ENCODE measurements around the gene DOK1. TPM values are rescaled to one million over a fixed set of nuclear protein-coding genes. Genes with fewer than 3 reads are reported as not detected.

The DOK1 gene
- total RNA-seq, 1 experiment from 2014 or later: 15.0 TPM

DNA sequence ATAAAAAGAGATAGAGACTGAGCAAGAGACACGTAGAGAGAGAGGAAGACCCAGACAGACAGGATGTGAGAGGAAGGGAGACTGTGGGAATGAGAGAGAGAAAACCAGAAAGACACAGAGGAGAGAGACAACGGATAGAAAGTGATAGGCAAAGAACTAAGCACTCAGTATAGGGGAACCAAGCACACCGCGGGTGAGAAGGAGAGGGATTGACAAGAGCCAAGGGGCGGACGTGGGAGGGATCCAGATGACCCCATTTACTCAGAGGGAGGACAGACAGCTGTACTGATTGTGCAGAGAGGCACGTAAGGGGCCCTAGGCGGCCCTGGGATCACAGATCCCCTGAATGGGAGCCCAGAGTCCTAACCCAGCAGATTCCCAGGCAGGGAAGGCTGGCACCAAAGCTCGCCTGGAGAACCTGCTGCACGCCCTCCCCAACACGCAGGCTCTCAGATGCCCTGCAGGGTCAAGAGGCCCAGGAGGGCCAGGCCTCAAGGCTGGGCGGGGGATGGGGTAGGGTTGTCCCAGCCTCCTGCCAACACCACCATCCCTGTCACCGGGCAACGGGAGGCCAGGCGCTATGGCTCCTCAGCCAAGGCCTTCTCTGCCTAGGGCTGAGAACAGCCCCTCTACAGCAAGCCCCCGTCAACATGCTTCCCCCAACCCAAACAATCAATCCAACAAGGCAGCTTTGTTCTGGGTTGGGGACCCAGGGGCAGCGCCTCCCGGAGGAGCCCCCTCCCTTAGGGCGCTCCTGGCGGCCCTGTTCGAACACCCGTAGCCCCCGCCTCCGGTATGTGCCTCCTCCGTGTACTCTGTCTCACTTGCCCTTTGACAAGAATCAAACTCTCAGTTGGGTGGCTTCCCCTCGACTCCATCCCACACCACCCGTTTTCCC is 1.4 kb upstream of the DOK1 start:
- ChIA-PET CTCF (no interaction called here), POLR2A (ENCODE audit: unreplicated experiment) (no interaction called here)
- TF ChIP-seq, protein P1, sequence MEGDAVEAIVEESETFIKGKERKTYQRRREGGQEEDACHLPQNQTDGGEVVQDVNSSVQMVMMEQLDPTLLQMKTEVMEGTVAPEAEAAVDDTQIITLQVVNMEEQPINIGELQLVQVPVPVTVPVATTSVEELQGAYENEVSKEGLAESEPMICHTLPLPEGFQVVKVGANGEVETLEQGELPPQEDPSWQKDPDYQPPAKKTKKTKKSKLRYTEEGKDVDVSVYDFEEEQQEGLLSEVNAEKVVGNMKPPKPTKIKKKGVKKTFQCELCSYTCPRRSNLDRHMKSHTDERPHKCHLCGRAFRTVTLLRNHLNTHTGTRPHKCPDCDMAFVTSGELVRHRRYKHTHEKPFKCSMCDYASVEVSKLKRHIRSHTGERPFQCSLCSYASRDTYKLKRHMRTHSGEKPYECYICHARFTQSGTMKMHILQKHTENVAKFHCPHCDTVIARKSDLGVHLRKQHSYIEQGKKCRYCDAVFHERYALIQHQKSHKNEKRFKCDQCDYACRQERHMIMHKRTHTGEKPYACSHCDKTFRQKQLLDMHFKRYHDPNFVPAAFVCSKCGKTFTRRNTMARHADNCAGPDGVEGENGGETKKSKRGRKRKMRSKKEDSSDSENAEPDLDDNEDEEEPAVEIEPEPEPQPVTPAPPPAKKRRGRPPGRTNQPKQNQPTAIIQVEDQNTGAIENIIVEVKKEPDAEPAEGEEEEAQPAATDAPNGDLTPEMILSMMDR (conservative IDR thresholded peaks at IDR 0.05): no peak
- no peak for TF ChIP-seq EZH2 (IDR thresholded peaks at IDR 0.05; ENCODE audit: low read depth)
- Histone ChIP-seq H4K20me1 (ENCODE audit: insufficient read depth) (no peaks in the 10 kb centered on the region), H3F3A (ENCODE audit: insufficient read depth, low read depth) (peaks cover 29% of the 10 kb centered on the region; the same call in 1 of the 2 replicates), H3K27me3 (ENCODE audit: insufficient read depth, low read depth) (no peaks in the 10 kb centered on the region), H3K9me3 (ENCODE audit: insufficient read depth, low read depth) (no peaks in the 10 kb centered on the region), H3K4me2 (peak overlapping the region; percentile 81), H3K4me1 (replicated peaks; ENCODE audit: insufficient read depth) (peaks cover 16% of the 10 kb centered on the region), H3K27ac (no peak overlapping the region), H3K4me3 (peak overlapping the region; percentile 78; the same call in 1 of the 2 replicates), H3K9me2 (ENCODE audit: insufficient read depth) (no peaks in the 10 kb centered on the region), H3K79me2 (ENCODE audit: low read depth) (peaks cover 16% of the 10 kb centered on the region), H2AFZ (no peak overlapping the region), H3K36me3 (ENCODE audit: low read depth) (no peaks in the 10 kb centered on the region)
- intact Hi-C loops (cut with micrococcal nuclease; ENCODE audit: unreplicated experiment): no loop called here
- BruUV-seq (replicated peaks): no TSS peak
- DNase-seq: no peak

DNA sequence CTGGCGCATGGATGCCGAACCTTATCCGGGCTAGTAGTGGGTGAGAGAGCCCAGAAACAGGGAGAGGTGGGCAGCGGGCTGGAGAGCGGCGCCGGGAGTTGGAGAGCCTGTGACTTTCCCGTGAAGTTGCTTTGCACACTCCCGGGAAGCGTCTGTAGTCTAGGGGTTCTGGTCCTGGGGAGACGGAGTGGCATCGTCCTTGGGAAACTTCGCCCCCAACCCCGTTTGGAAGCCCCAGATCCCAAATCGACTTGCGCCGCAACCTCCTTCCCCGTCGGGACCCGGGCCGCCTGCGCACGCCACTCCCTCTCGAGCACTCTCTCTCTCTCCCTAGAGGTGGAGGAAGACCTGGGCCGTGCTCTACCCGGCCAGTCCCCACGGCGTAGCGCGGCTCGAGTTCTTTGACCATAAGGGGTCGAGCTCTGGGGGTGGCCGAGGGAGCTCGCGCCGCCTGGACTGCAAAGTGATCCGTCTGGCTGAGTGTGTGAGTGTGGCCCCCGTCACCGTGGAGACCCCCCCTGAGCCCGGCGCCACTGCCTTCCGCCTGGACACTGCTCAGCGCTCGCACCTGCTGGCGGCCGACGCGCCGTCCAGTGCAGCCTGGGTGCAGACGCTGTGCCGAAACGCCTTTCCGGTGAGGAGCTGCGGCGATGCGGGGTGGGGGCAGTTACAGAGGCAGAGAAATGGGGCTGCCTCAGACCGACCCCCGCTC is 456 bp downstream of the DOK1 start:
- DNase-seq: peak in 1 of 2 experiments; percentile 62
- POLR2A ChIA-PET (ENCODE audit: unreplicated experiment): interaction anchor here (0.6 kb wide), 3 partner anchors 13 to 1169 kb away, joined by 5 to 14 read pairs (median 5); partner anchors contain the start of gene ALMS1
- Histone ChIP-seq H2AFZ (peak overlapping the region; percentile 81), H3K27me3 (ENCODE audit: insufficient read depth, low read depth) (no peaks in the 10 kb centered on the region), H3K4me1 (replicated peaks; ENCODE audit: insufficient read depth) (peaks cover 12% of the 10 kb centered on the region), H3K4me3 (peak overlapping the region; percentile 78), H3K79me2 (ENCODE audit: low read depth) (peaks cover 11% of the 10 kb centered on the region), H3K36me3 (ENCODE audit: low read depth) (no peaks in the 10 kb centered on the region), H3K9me3 (ENCODE audit: insufficient read depth, low read depth) (no peaks in the 10 kb centered on the region), H4K20me1 (ENCODE audit: insufficient read depth) (no peaks in the 10 kb centered on the region), H3K4me2 (peak overlapping the region; percentile 81), H3F3A (ENCODE audit: insufficient read depth, low read depth) (peaks cover 29% of the 10 kb centered on the region; the same call in 1 of the 2 replicates), H3K27ac (no peak overlapping the region), H3K9me2 (ENCODE audit: insufficient read depth) (no peaks in the 10 kb centered on the region)
- TF ChIP-seq, protein P1 (conservative IDR thresholded peaks at IDR 0.05): no peak
- no peak for TF ChIP-seq EZH2 (IDR thresholded peaks at IDR 0.05; ENCODE audit: low read depth)
- BruUV-seq (replicated peaks): TSS peak; percentile 12
- CTCF ChIA-PET: no interaction called here
- intact Hi-C loops (cut with micrococcal nuclease; ENCODE audit: unreplicated experiment): loop anchor here (2.0 kb wide), 1 partner anchor 32 kb away; no protein-coding TSS in a partner anchor

DNA sequence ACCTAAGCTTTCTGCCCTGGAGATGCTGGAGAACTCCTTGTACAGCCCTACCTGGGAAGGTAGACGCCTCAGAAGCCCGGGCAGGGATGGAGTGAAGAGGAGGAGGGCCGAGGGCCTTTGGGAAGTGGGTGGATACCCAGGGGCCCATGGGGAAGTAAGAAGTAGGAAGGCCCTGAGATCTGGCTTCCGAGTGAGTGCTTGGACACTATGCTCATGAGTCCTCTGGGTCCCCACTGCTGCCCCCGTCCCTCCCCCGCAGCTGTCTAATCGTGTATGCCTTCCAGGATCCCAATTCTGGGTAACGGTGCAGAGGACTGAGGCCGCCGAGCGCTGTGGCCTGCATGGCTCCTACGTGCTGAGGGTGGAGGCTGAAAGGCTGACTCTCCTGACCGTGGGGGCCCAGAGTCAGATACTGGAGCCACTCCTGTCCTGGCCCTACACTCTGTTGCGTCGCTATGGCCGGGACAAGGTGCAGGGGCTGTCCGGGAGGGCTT is 1.1 kb downstream of the DOK1 start:
- CTCF ChIA-PET: no interaction called here
- no peak overlapping the region for H3K27ac ChIP-seq
- H3K4me3 ChIP-seq: peak overlapping the region; percentile 78; the same call in 1 of the 2 replicates
- POLR2A ChIA-PET (ENCODE audit: unreplicated experiment): interaction anchor here (0.6 kb wide), 2 partner anchors 13 to 1170 kb away, joined by 5 to 14 read pairs; partner anchors contain the start of gene ALMS1
- H3K36me3 ChIP-seq (ENCODE audit: low read depth): no peaks in the 10 kb centered on the region
- H3F3A ChIP-seq (ENCODE audit: insufficient read depth, low read depth): peaks cover 29% of the 10 kb centered on the region; the same call in 1 of the 2 replicates
- BruUV-seq (replicated peaks): no TSS peak
- TF ChIP-seq EZH2 (IDR thresholded peaks at IDR 0.05; ENCODE audit: low read depth): no peak
- TF ChIP-seq, protein P1 (conservative IDR thresholded peaks at IDR 0.05): no peak
- H3K4me1 ChIP-seq (replicated peaks; ENCODE audit: insufficient read depth): peaks cover 5% of the 10 kb centered on the region; the same call in 1 of the 2 replicates
- H2AFZ ChIP-seq: no peak overlapping the region
- H3K9me2 ChIP-seq (ENCODE audit: insufficient read depth): no peaks in the 10 kb centered on the region
- H3K79me2 ChIP-seq (ENCODE audit: low read depth): peaks cover 4% of the 10 kb centered on the region
- no peak for DNase-seq
- H4K20me1 ChIP-seq (ENCODE audit: insufficient read depth): no peaks in the 10 kb centered on the region
- no peaks in the 10 kb centered on the region for H3K9me3 ChIP-seq (ENCODE audit: insufficient read depth, low read depth)
- peak overlapping the region; percentile 81; the same call in 1 of the 2 replicates for H3K4me2 ChIP-seq
- intact Hi-C loops (cut with micrococcal nuclease; ENCODE audit: unreplicated experiment): loop anchor here (2.0 kb wide), 1 partner anchor 31 kb away; no protein-coding TSS in a partner anchor
- no peaks in the 10 kb centered on the region for H3K27me3 ChIP-seq (ENCODE audit: insufficient read depth, low read depth)

All from PC-9 (cell line).